ENCODE results near the gene PFKM. TPM values are rescaled to one million over a fixed set of nuclear protein-coding genes. Genes with fewer than 3 reads are reported as not detected.

Gene PFKM
- total and polyA plus RNA-seq, 9 of the 15 experiments (the other 6 are each of a cell fraction or from before 2014, with no cell fraction given): 16.5 to 39.9 (median 31.7) TPM

DNA sequence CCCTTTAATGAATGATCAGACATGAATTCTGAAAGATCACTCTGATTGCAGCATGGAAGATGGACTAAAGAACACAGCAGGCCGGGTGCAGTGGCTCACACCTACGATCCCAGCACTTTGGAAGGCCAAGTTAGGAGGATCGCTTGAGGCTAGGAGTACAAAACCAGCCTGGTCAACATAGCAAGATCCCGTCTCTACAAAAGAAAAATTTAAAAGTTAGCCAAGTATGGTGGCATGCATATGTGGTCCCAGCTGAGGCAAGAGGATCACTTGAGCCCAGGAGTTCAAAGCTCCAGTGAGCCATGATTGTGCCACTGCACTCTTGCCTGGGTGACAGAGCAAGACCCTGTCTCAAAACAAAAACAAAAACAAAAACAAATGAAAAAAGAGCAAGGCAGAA lies 48.4 kb upstream of the PFKM start (continued):
- TF ChIP-seq MGA (IDR thresholded peaks at IDR 0.05) (no peak), RNF2 (IDR thresholded peaks at IDR 0.05) (no peak), RBM15 (IDR thresholded peaks at IDR 0.05; ENCODE audit: insufficient read depth, low read length) (no peak), PPARD (CRISPR knock-in tag; IDR thresholded peaks at IDR 0.05) (no peak), RBM39 (optimal IDR thresholded peaks at IDR 0.05; ENCODE audit: low read depth, low read length) (no peak), RBM14 (IDR thresholded peaks at IDR 0.05; ENCODE audit: borderline replicate concordance, insufficient read depth, low read depth, low read length) (no peak)
- TF ChIP-seq, protein P1, sequence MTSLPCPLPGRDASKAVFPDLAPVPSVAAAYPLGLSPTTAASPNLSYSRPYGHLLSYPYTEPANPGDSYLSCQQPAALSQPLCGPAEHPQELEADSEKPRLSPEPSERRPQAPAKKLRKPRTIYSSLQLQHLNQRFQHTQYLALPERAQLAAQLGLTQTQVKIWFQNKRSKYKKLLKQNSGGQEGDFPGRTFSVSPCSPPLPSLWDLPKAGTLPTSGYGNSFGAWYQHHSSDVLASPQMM (CRISPR knock-in tag; IDR thresholded peaks at IDR 0.05): no peak
